Activated CD4-positive, alpha-beta memory T cell treated with anti-CD3 and anti-CD28 coated beads for 36 hours (primary cell): Measurements from ENCODE around the gene TAC4. TPM values are rescaled to one million over a fixed set of nuclear protein-coding genes. Genes with fewer than 3 reads are reported as not detected.

Source experiments
- CTCF ChIA-PET: fragments of 350-600 bp; sonication (Branson Sonifier 250); formaldehyde crosslinking; loops from one replicate; lab custom pipeline; 2021; ENCODE audit warnings: antibody characterized with exemption, inconsistent platforms; lab: Charles Lee
- POLR2A ChIA-PET: fragments of 350-600 bp; sonication (Branson Sonifier 250); formaldehyde crosslinking; loops from one replicate; lab custom pipeline; 2021; ENCODE audit warnings: antibody characterized with exemption; lab: Charles Lee
- DNase-seq: peaks from one replicate; pipeline ENCODE4 v3.0.0-alpha.2; 2020
- H3K27ac Mint-ChIP-seq: one replicate; pipeline ENCODE4 v1.8.0; 2021; ENCODE audit warnings: mixed read lengths
- H3K27me3 Mint-ChIP-seq: one replicate; pipeline ENCODE4 v1.8.0; 2021; ENCODE audit warnings: mixed read lengths
- H3K36me3 Mint-ChIP-seq: one replicate; pipeline ENCODE4 v1.8.0; 2021; ENCODE audit warnings: mixed read lengths
- H3K4me1 Mint-ChIP-seq: one replicate; pipeline ENCODE4 v1.8.0; 2021; ENCODE audit warnings: low read depth, mixed read lengths
- H3K4me3 Mint-ChIP-seq: one replicate; pipeline ENCODE4 v1.8.0; 2021; ENCODE audit warnings: mild to moderate bottlenecking, mixed read lengths
- H3K9me3 Mint-ChIP-seq: one replicate; pipeline ENCODE4 v1.8.0; 2021; ENCODE audit warnings: mixed read lengths
- intact Hi-C: fragments of 100-400 bp; cut with micrococcal nuclease; formaldehyde crosslinking; loops from one replicate; pipeline ENCODE4 v1.15.1; 2023
- total RNA-seq, 2 experiments: library from RNA; stranded (reverse); gene quantifications; one replicate each; pipeline ENCODE4 v1.2.3, GENCODE V29; 2021

The TAC4 gene
- total RNA-seq, 2 experiments from 2014 or later: not detected

- Mint-ChIP-seq H3K4me3 (no peak overlapping the region), H3K27me3 (no peaks in the 10 kb centered on the region), H3K27ac (no peak overlapping the region), H3K4me1 (peaks cover 9% of the 10 kb centered on the region), H3K36me3 (no peaks in the 10 kb centered on the region), H3K9me3 (no peaks in the 10 kb centered on the region)
- intact Hi-C loops: loop anchor here (5.0 kb wide), 1 partner anchor 286 kb away; no protein-coding TSS in a partner anchor
- DNase-seq: no peak
- ChIA-PET POLR2A (no interaction called here), CTCF (interaction anchor here (1.0 to 6.2 kb wide), 7 partner anchors 27 to 297 kb away, joined by 3 to 47 read pairs (median 4); partner anchors contain the start of gene SLC35B1)
These were observed 5.7 kb upstream of the TAC4 start for GRCh38 chr17:49853470-49854015.

GRCh38 chr17:49851387-49852291, 3.8 kb upstream of the TAC4 start:
- CTCF ChIA-PET: interaction anchor here (0.6 to 6.2 kb wide), 24 partner anchors 9 to 451 kb away, joined by 3 to 47 read pairs (median 4); partner anchors contain the start of gene KAT7
- H3K9me3 Mint-ChIP-seq: no peaks in the 10 kb centered on the region
- H3K27me3 Mint-ChIP-seq: no peaks in the 10 kb centered on the region
- peaks cover 9% of the 10 kb centered on the region for H3K4me1 Mint-ChIP-seq
- DNase-seq: peak; percentile 76
- POLR2A ChIA-PET: interaction anchor here (1.0 kb wide), 1 partner anchor 144 kb away, joined by 3 read pairs; the partner anchor contains the start of gene SLC35B1
- peaks cover 2% of the 10 kb centered on the region for H3K36me3 Mint-ChIP-seq
- H3K27ac Mint-ChIP-seq: peak overlapping the region; percentile 73
- intact Hi-C loops: loop anchor here (1.0 to 5.0 kb wide), 3 partner anchors 143 to 284 kb away; no protein-coding TSS in a partner anchor
- H3K4me3 Mint-ChIP-seq: peak overlapping the region; percentile 76

GRCh38 chr17:49850772-49851386, 3.0 kb upstream of the TAC4 start:
- CTCF ChIA-PET: interaction anchor here (0.6 to 6.2 kb wide), 16 partner anchors 9 to 295 kb away, joined by 3 to 47 read pairs (median 5); partner anchors contain the start of gene KAT7
- H3K9me3 Mint-ChIP-seq: no peaks in the 10 kb centered on the region
- H3K27ac Mint-ChIP-seq: peak overlapping the region; percentile 32
- intact Hi-C loops: loop anchor here (1.0 to 5.0 kb wide), 3 partner anchors 143 to 284 kb away; no protein-coding TSS in a partner anchor
- peaks cover 2% of the 10 kb centered on the region for H3K36me3 Mint-ChIP-seq
- POLR2A ChIA-PET: interaction anchor here (1.0 kb wide), 1 partner anchor 144 kb away, joined by 3 read pairs; the partner anchor contains the start of gene SLC35B1
- no peaks in the 10 kb centered on the region for H3K27me3 Mint-ChIP-seq
- peak; percentile 25 for DNase-seq
- H3K4me1 Mint-ChIP-seq: peaks cover 9% of the 10 kb centered on the region
- H3K4me3 Mint-ChIP-seq: peak overlapping the region; percentile 79

GRCh38 chr17:49850218-49850610, 2.3 kb upstream of the TAC4 start:
- ChIA-PET POLR2A (interaction anchor here (0.6 kb wide), 1 partner anchor 242 kb away, joined by 3 read pairs; no protein-coding TSS in a partner anchor), CTCF (interaction anchor here (0.6 to 6.2 kb wide), 6 partner anchors 10 to 443 kb away, joined by 3 to 47 read pairs (median 4); no protein-coding TSS in a partner anchor)
- peaks cover 2% of the 10 kb centered on the region for H3K36me3 Mint-ChIP-seq
- peaks cover 14% of the 10 kb centered on the region for H3K4me1 Mint-ChIP-seq
- intact Hi-C loops: loop anchor here (2.0 to 5.0 kb wide), 2 partner anchors 153 to 283 kb away; no protein-coding TSS in a partner anchor
- H3K27ac Mint-ChIP-seq: no peak overlapping the region
- no peak for DNase-seq
- H3K27me3 Mint-ChIP-seq: no peaks in the 10 kb centered on the region
- H3K4me3 Mint-ChIP-seq: peak overlapping the region; percentile 79
- H3K9me3 Mint-ChIP-seq: no peaks in the 10 kb centered on the region

- CTCF ChIA-PET: interaction anchor here (1.1 to 6.2 kb wide), 2 partner anchors 149 to 292 kb away, joined by 4 to 47 read pairs; no protein-coding TSS in a partner anchor
- DNase-seq: no peak
- Mint-ChIP-seq H3K9me3 (no peaks in the 10 kb centered on the region), H3K36me3 (peaks cover 2% of the 10 kb centered on the region), H3K27me3 (no peaks in the 10 kb centered on the region), H3K4me1 (peaks cover 22% of the 10 kb centered on the region), H3K27ac (no peak overlapping the region), H3K4me3 (no peak overlapping the region)
- POLR2A ChIA-PET: no interaction called here
- intact Hi-C loops: no loop called here
These were observed 870 bp upstream of the TAC4 start for GRCh38 chr17:49848739-49849138.

GRCh38 chr17:49846938-49847712, 744 bp downstream of the TAC4 start:
- H3K4me1 Mint-ChIP-seq: peaks cover 20% of the 10 kb centered on the region
- ChIA-PET POLR2A (no interaction called here), CTCF (interaction anchor here (0.9 to 1.3 kb wide), 2 partner anchors 132 to 151 kb away, joined by 3 to 5 read pairs; no protein-coding TSS in a partner anchor)
- intact Hi-C loops: no loop called here
- no peak overlapping the region for H3K27ac Mint-ChIP-seq
- H3K27me3 Mint-ChIP-seq: no peaks in the 10 kb centered on the region
- peaks cover 2% of the 10 kb centered on the region for H3K36me3 Mint-ChIP-seq
- no peak for DNase-seq
- no peaks in the 10 kb centered on the region for H3K9me3 Mint-ChIP-seq
- no peak overlapping the region for H3K4me3 Mint-ChIP-seq

GRCh38 chr17:49845321-49845720, 2.5 kb downstream of the TAC4 start:
- H3K27ac Mint-ChIP-seq: peak overlapping the region; percentile 23
- peaks cover 12% of the 10 kb centered on the region for H3K4me1 Mint-ChIP-seq
- intact Hi-C loops: no loop called here
- ChIA-PET CTCF (interaction anchor here (0.6 to 1.7 kb wide), 3 partner anchors 150 to 289 kb away, joined by 3 to 6 read pairs (median 4); partner anchors contain the start of gene DLX3), POLR2A (no interaction called here)
- H3K36me3 Mint-ChIP-seq: peaks cover 2% of the 10 kb centered on the region
- H3K27me3 Mint-ChIP-seq: no peaks in the 10 kb centered on the region
- H3K9me3 Mint-ChIP-seq: no peaks in the 10 kb centered on the region
- no peak for DNase-seq
- H3K4me3 Mint-ChIP-seq: no peak overlapping the region

GRCh38 chr17:49843774-49844350, 4.0 kb downstream of the TAC4 start:
- Mint-ChIP-seq H3K4me3 (no peak overlapping the region), H3K9me3 (no peaks in the 10 kb centered on the region), H3K4me1 (peaks cover 12% of the 10 kb centered on the region), H3K27me3 (no peaks in the 10 kb centered on the region), H3K27ac (no peak overlapping the region), H3K36me3 (peaks cover 2% of the 10 kb centered on the region)
- CTCF ChIA-PET: interaction anchor here (1.0 to 1.1 kb wide), 2 partner anchors 276 to 286 kb away, joined by 3 read pairs; no protein-coding TSS in a partner anchor
- POLR2A ChIA-PET: no interaction called here
- peak; percentile 29 for DNase-seq
- intact Hi-C loops: no loop called here

- CTCF ChIA-PET: interaction anchor here (1.0 kb wide), 1 partner anchor 285 kb away, joined by 3 read pairs; no protein-coding TSS in a partner anchor
- no peak overlapping the region for H3K27ac Mint-ChIP-seq
- intact Hi-C loops: no loop called here
- no peak for DNase-seq
- H3K9me3 Mint-ChIP-seq: no peaks in the 10 kb centered on the region
- no peaks in the 10 kb centered on the region for H3K27me3 Mint-ChIP-seq
- POLR2A ChIA-PET: no interaction called here
- H3K4me3 Mint-ChIP-seq: no peak overlapping the region
- peaks cover 2% of the 10 kb centered on the region for H3K36me3 Mint-ChIP-seq
- peaks cover 12% of the 10 kb centered on the region for H3K4me1 Mint-ChIP-seq
These were observed 5.0 kb downstream of the TAC4 start for GRCh38 chr17:49842846-49843245.

- H3K4me3 Mint-ChIP-seq: no peak overlapping the region
- DNase-seq: no peak
- H3K27ac Mint-ChIP-seq: no peak overlapping the region
- ChIA-PET POLR2A (no interaction called here), CTCF (interaction anchor here (0.7 kb wide), 1 partner anchor 349 kb away, joined by 3 read pairs; no protein-coding TSS in a partner anchor)
- intact Hi-C loops: no loop called here
- H3K27me3 Mint-ChIP-seq: no peaks in the 10 kb centered on the region
- H3K36me3 Mint-ChIP-seq: peaks cover 2% of the 10 kb centered on the region
- peaks cover 12% of the 10 kb centered on the region for H3K4me1 Mint-ChIP-seq
- H3K9me3 Mint-ChIP-seq: no peaks in the 10 kb centered on the region
These were observed 5.5 kb downstream of the TAC4 start for GRCh38 chr17:49842371-49842770.
